ENCODE data around the gene KBTBD3.
"Not testable (repeated sequence)": the region's sequence is repeated elsewhere in the genome, so short reads cannot be mapped to it uniquely, and the experiment has no call there.

The KBTBD3 gene

DNA sequence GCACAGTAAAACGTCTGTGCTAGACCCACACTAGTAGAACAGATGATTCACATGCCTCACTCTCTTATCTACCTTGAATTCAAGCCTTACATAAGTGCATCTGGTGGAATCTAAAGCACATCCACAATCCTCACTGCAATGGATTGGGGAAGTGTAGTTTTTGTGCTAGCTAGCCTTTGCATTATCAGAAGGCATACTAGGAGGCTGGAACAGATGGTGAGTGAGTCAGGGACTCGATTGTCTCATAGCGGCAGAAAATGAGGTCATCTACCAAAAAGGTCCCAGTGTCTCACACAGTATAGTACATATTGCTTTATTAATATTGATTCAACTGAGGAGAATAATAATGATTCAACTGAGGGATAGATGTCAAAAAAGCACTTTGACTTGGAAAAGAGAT, 64.4 kb downstream of the KBTBD3 start:
- Histone ChIP-seq H3K9ac (ENCODE audit: low read length) (no peak overlapping the region), H3K9me3 (ENCODE audit: insufficient read depth, low read length) (no peaks in the 10 kb centered on the region), H3K27me3 (ENCODE audit: low read length) (no peaks in the 10 kb centered on the region), H2AFZ (ENCODE audit: low read depth, low read length, severe bottlenecking) (no peak overlapping the region), H3K4me3 (ENCODE audit: insufficient read depth, low read length, poor library complexity, severe bottlenecking) (no peak overlapping the region), H3K36me3 (ENCODE audit: low read length) (peaks cover 37% of the 10 kb centered on the region), H3F3A (ENCODE audit: insufficient read depth) (no peaks in the 10 kb centered on the region), H4K20me1 (ENCODE audit: low read depth, low read length) (0 out of 2 replicates have a peak, but pooled peaks cover 4% of the 10 kb centered on the region), H3K27ac (ENCODE audit: low read depth, low read length) (no peak overlapping the region), H3K79me2 (ENCODE audit: insufficient read depth, low read length) (peaks cover 98% of the 10 kb centered on the region), H3K4me2 (ENCODE audit: low read depth, low read length, poor library complexity, severe bottlenecking) (no peak overlapping the region), H3K9me2 (replicated peaks; ENCODE audit: insufficient read depth, low read length) (no peaks in the 10 kb centered on the region)
- TF ChIP-seq, protein P1, sequence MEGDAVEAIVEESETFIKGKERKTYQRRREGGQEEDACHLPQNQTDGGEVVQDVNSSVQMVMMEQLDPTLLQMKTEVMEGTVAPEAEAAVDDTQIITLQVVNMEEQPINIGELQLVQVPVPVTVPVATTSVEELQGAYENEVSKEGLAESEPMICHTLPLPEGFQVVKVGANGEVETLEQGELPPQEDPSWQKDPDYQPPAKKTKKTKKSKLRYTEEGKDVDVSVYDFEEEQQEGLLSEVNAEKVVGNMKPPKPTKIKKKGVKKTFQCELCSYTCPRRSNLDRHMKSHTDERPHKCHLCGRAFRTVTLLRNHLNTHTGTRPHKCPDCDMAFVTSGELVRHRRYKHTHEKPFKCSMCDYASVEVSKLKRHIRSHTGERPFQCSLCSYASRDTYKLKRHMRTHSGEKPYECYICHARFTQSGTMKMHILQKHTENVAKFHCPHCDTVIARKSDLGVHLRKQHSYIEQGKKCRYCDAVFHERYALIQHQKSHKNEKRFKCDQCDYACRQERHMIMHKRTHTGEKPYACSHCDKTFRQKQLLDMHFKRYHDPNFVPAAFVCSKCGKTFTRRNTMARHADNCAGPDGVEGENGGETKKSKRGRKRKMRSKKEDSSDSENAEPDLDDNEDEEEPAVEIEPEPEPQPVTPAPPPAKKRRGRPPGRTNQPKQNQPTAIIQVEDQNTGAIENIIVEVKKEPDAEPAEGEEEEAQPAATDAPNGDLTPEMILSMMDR (IDR thresholded peaks at IDR 0.05; ENCODE audit: insufficient read depth, low read length, poor library complexity, severe bottlenecking): no peak
- no peak for TF ChIP-seq EZH2phosphoT487 (conservative IDR thresholded peaks at IDR 0.05; ENCODE audit: low read length)

DNA sequence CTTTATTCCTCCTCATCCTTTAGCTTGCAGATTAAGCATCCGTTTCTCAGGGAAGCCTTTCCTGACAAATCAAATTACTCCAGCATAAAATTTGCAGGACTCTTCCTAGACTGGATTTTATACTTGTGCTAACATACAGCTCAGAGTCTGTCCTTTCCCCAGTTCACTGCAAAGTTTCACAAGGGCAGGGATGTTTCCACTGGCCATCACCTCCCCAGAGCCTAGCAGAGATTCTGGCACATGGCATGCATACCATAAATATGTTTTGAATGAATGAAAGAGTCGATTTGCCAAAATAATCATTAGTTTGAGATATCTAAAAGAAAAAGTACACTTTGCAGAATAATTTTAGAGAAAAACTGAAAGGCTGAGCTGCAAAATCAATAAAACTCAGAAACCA, 65.7 kb downstream of the KBTBD3 start:
- TF ChIP-seq, protein P1 (IDR thresholded peaks at IDR 0.05; ENCODE audit: insufficient read depth, low read length, poor library complexity, severe bottlenecking): no peak
- TF ChIP-seq EZH2phosphoT487 (conservative IDR thresholded peaks at IDR 0.05; ENCODE audit: low read length): no peak
- Histone ChIP-seq H2AFZ (ENCODE audit: low read depth, low read length, severe bottlenecking) (no peak overlapping the region), H3K4me2 (ENCODE audit: low read depth, low read length, poor library complexity, severe bottlenecking) (no peak overlapping the region), H3K27me3 (ENCODE audit: low read length) (no peaks in the 10 kb centered on the region), H3F3A (ENCODE audit: insufficient read depth) (no peaks in the 10 kb centered on the region), H3K27ac (ENCODE audit: low read depth, low read length) (no peak overlapping the region), H3K4me3 (ENCODE audit: insufficient read depth, low read length, poor library complexity, severe bottlenecking) (no peak overlapping the region), H3K9me2 (replicated peaks; ENCODE audit: insufficient read depth, low read length) (no peaks in the 10 kb centered on the region), H3K9ac (ENCODE audit: low read length) (no peak overlapping the region), H3K9me3 (ENCODE audit: insufficient read depth, low read length) (no peaks in the 10 kb centered on the region), H3K36me3 (ENCODE audit: low read length) (peaks cover 46% of the 10 kb centered on the region), H4K20me1 (ENCODE audit: low read depth, low read length) (0 out of 2 replicates have a peak, but pooled peaks cover 4% of the 10 kb centered on the region), H3K79me2 (ENCODE audit: insufficient read depth, low read length) (peaks cover 91% of the 10 kb centered on the region)

DNA sequence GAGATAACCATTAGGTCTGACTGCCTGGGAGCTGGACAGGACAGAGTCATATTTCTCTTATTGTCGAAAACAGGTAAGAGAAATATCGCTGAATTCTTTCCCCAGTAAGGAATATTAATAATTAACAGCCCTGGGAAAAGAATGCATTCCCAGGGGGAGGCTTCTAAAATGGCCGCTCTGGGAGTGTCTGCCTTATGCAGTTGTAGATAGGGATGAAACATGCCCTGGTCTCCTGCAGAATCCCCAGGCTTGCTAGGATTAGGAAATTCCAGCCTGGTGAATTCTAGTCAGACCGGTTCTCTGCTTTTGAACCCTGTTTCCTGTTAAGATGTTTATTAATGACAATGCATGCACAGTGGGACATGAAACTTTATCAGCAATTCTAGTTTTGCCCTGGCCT, 74.1 kb downstream of the KBTBD3 start:
- not testable (repeated sequence) for H3K4me2 ChIP-seq (ENCODE audit: low read depth, low read length, poor library complexity, severe bottlenecking); H3F3A ChIP-seq (ENCODE audit: insufficient read depth); H2AFZ ChIP-seq (ENCODE audit: low read depth, low read length, severe bottlenecking); H3K9me3 ChIP-seq (ENCODE audit: insufficient read depth, low read length); H3K9ac ChIP-seq (ENCODE audit: low read length); H3K27ac ChIP-seq (ENCODE audit: low read depth, low read length); H4K20me1 ChIP-seq (ENCODE audit: low read depth, low read length); H3K27me3 ChIP-seq (ENCODE audit: low read length); H3K9me2 ChIP-seq (replicated peaks; ENCODE audit: insufficient read depth, low read length); H3K4me3 ChIP-seq (ENCODE audit: insufficient read depth, low read length, poor library complexity, severe bottlenecking)
- Histone ChIP-seq H3K36me3 (ENCODE audit: low read length) (peaks cover 24% of the 10 kb centered on the region), H3K79me2 (ENCODE audit: insufficient read depth, low read length) (peaks cover 47% of the 10 kb centered on the region)

DNA sequence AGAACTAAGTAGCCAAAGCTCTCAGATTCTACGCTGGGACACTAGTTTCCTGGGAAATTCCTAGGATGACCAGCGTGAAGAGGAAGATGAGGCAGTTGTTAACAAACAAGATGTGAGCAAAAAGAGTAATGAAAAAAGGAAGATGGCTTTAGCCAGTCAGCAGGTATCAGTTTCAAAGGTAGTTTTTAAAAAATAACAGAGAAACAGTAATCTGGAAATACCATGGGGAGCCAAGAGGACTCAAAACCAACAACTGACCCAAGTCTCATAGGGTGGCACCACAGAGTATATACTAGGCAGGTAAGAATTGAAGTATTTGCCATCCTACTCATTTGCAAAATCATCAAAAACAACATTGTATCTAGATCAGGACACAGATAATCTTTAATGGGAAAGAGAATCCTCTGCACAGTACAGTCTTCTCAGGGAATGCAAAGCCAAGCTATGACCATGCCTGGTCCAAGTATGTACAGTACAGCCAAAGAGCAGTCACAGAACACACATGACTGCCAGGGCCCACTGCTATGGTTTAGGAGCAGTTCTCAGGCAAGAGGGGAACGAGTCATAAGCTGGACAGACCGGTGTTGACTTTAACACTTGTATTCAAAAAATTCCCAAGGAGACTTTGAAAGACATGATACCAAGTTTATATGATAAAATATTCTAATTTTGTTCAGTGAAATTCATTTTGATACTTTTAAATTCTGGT, 75.7 kb downstream of the KBTBD3 start:
- H4K20me1 ChIP-seq (ENCODE audit: low read depth, low read length): no peaks in the 10 kb centered on the region
- no peaks in the 10 kb centered on the region for H3F3A ChIP-seq (ENCODE audit: insufficient read depth)
- TF ChIP-seq, protein P1 (IDR thresholded peaks at IDR 0.05; ENCODE audit: insufficient read depth, low read length, poor library complexity, severe bottlenecking): no peak
- TF ChIP-seq EZH2phosphoT487 (conservative IDR thresholded peaks at IDR 0.05; ENCODE audit: low read length): no peak
- no peaks in the 10 kb centered on the region for H3K27me3 ChIP-seq (ENCODE audit: low read length)
- no peak overlapping the region for H3K9ac ChIP-seq (ENCODE audit: low read length)
- H3K9me2 ChIP-seq (replicated peaks; ENCODE audit: insufficient read depth, low read length): no peaks in the 10 kb centered on the region
- peaks cover 10% of the 10 kb centered on the region; the same call in 1 of the 2 replicates for H3K36me3 ChIP-seq (ENCODE audit: low read length)
- H3K9me3 ChIP-seq (ENCODE audit: insufficient read depth, low read length): no peaks in the 10 kb centered on the region
- no peak overlapping the region for H3K27ac ChIP-seq (ENCODE audit: low read depth, low read length)
- peaks cover 43% of the 10 kb centered on the region for H3K79me2 ChIP-seq (ENCODE audit: insufficient read depth, low read length)
- H2AFZ ChIP-seq (ENCODE audit: low read depth, low read length, severe bottlenecking): no peak overlapping the region
- no peak overlapping the region for H3K4me2 ChIP-seq (ENCODE audit: low read depth, low read length, poor library complexity, severe bottlenecking)
- no peak overlapping the region for H3K4me3 ChIP-seq (ENCODE audit: insufficient read depth, low read length, poor library complexity, severe bottlenecking)
